WTC11 (cell line): Measurements from ENCODE around the gene HYOU1. TPM values are rescaled to one million over a fixed set of nuclear protein-coding genes. Genes with fewer than 3 reads are reported as not detected.

Experiments
- ATAC-seq: fragments of 200-7000 bp; cut with Tn5 transposase; 2 replicates; pipeline ENCODE4 v1.10.0; 2021; ENCODE audit warnings: mild to moderate bottlenecking, moderate library complexity
- CTCF ChIA-PET: fragments of 300-600 bp; sonication (Branson Sonifier 250); formaldehyde crosslinking; loops from one replicate; lab custom pipeline; 2021; ENCODE audit warnings: antibody characterized with exemption; lab: Charles Lee
- POLR2A ChIA-PET: fragments of 350-600 bp; sonication (Branson Sonifier 250); formaldehyde crosslinking; loops from one replicate; lab custom pipeline; 2021; ENCODE audit warnings: antibody characterized with exemption; lab: Charles Lee
- DNase-seq: peaks from one replicate; pipeline ENCODE4 v3.0.0; 2021; ENCODE audit warnings: low spot score
- H3K27ac Mint-ChIP-seq: 2 replicates; pipeline ENCODE4 v1.8.0; 2021; ENCODE audit warnings: mixed read lengths
- H3K27me3 Mint-ChIP-seq: 2 replicates; pipeline ENCODE4 v1.8.0; 2021; ENCODE audit warnings: low read depth, mild to moderate bottlenecking, moderate library complexity, mixed read lengths
- H3K36me3 Mint-ChIP-seq: 2 replicates; pipeline ENCODE4 v1.8.0; 2021; ENCODE audit warnings: mixed read lengths
- H3K4me1 Mint-ChIP-seq: 2 replicates; pipeline ENCODE4 v1.8.0; 2022; ENCODE audit warnings: mixed read lengths
- H3K4me3 Mint-ChIP-seq: 2 replicates; pipeline ENCODE4 v1.8.0; 2021; ENCODE audit warnings: mild to moderate bottlenecking, moderate library complexity, mixed read lengths
- H3K9me3 Mint-ChIP-seq: 2 replicates; pipeline ENCODE4 v1.8.0; 2021; ENCODE audit warnings: mixed read lengths
- ATF6 ChIP-seq: sonication (generic); formaldehyde crosslinking; IDR thresholded peaks from 2 replicates; pipeline ENCODE4 v1.8.1; 2023; ENCODE audit warnings: mild to moderate bottlenecking, missing genetic modification reagents
- CBFB ChIP-seq: sonication (generic); formaldehyde crosslinking; IDR thresholded peaks from 2 replicates; pipeline ENCODE4 v1.8.1; 2022; ENCODE audit warnings: mild to moderate bottlenecking, low read depth, missing genetic modification reagents
- CREM ChIP-seq: sonication (generic); formaldehyde crosslinking; IDR thresholded peaks from 2 replicates; pipeline ENCODE4 v1.8.1; 2022; ENCODE audit warnings: mild to moderate bottlenecking, missing genetic modification reagents, moderate library complexity
- E2F1 ChIP-seq: sonication (generic); formaldehyde crosslinking; IDR thresholded peaks from 2 replicates; pipeline ENCODE4 v1.8.0; 2022; ENCODE audit warnings: mild to moderate bottlenecking, missing genetic modification reagents
- E2F5 ChIP-seq: sonication (generic); formaldehyde crosslinking; IDR thresholded peaks from 2 replicates; pipeline ENCODE4 v1.8.1; 2022; ENCODE audit warnings: mild to moderate bottlenecking, moderate library complexity, missing genetic modification reagents
- FOXJ3 ChIP-seq: sonication (generic); formaldehyde crosslinking; IDR thresholded peaks from 2 replicates; pipeline ENCODE4 v1.9.0; 2021; ENCODE audit warnings: missing genetic modification reagents, mild to moderate bottlenecking, borderline replicate concordance
- FOXK1 ChIP-seq: sonication (generic); formaldehyde crosslinking; IDR thresholded peaks from 2 replicates; pipeline ENCODE4 v1.8.0; 2022; ENCODE audit warnings: mild to moderate bottlenecking, moderate library complexity, missing genetic modification reagents
- HMGXB4 ChIP-seq: sonication (generic); formaldehyde crosslinking; IDR thresholded peaks from 2 replicates; pipeline ENCODE4 v1.8.1; 2023; ENCODE audit warnings: mild to moderate bottlenecking, moderate library complexity, missing genetic modification reagents
- IRF1 ChIP-seq: sonication (generic); formaldehyde crosslinking; IDR thresholded peaks from 2 replicates; pipeline ENCODE4 v1.8.0; 2023; ENCODE audit warnings: missing genetic modification reagents
- MXD4 ChIP-seq: fragments of 250-450 bp; sonication (Bioruptor Pico); IDR thresholded peaks from 2 replicates; pipeline ENCODE4 v1.8.0; 2021; ENCODE audit warnings: mild to moderate bottlenecking, moderate library complexity, borderline replicate concordance
- MYBL2 ChIP-seq: sonication (generic); formaldehyde crosslinking; IDR thresholded peaks from 2 replicates; pipeline ENCODE4 v1.8.1; 2023; ENCODE audit warnings: mild to moderate bottlenecking, moderate library complexity, missing genetic modification reagents
- NFATC4 ChIP-seq: fragments of 250-450 bp; sonication (Bioruptor Pico); IDR thresholded peaks from 2 replicates; pipeline ENCODE4 v1.9.0; 2021; ENCODE audit warnings: mild to moderate bottlenecking
- NFYB ChIP-seq: sonication (generic); formaldehyde crosslinking; conservative IDR thresholded peaks from 2 replicates; pipeline ENCODE4 v1.8.0; 2022; ENCODE audit warnings: low read depth, missing genetic modification reagents
- NR2C2 ChIP-seq: sonication (generic); formaldehyde crosslinking; IDR thresholded peaks from 2 replicates; pipeline ENCODE4 v1.8.0; 2022; ENCODE audit warnings: mild to moderate bottlenecking, missing genetic modification reagents
- NR3C1 ChIP-seq: sonication (generic); formaldehyde crosslinking; conservative IDR thresholded peaks from 2 replicates; pipeline ENCODE4 v1.8.1; 2023; ENCODE audit warnings: low read depth, mild to moderate bottlenecking, missing genetic modification reagents
- RELA ChIP-seq: sonication (generic); formaldehyde crosslinking; IDR thresholded peaks from 2 replicates; pipeline ENCODE4 v1.8.1; 2022; ENCODE audit warnings: missing genetic modification reagents, mild to moderate bottlenecking, borderline replicate concordance
- RORB ChIP-seq: fragments of 250-450 bp; sonication (Bioruptor Pico); IDR thresholded peaks from 2 replicates; pipeline ENCODE4 v1.9.0; 2021; ENCODE audit warnings: mild to moderate bottlenecking
- ZMAT4 ChIP-seq: fragments of 250-450 bp; sonication (Bioruptor Pico); IDR thresholded peaks from 2 replicates; pipeline ENCODE4 v1.9.0; 2021; ENCODE audit warnings: mild to moderate bottlenecking
- ZNF138 ChIP-seq: sonication (generic); formaldehyde crosslinking; conservative IDR thresholded peaks from 2 replicates; pipeline ENCODE4 v1.8.1; 2022; ENCODE audit warnings: mild to moderate bottlenecking, moderate library complexity, missing genetic modification reagents
- ZNF263 ChIP-seq: sonication (generic); formaldehyde crosslinking; IDR thresholded peaks from 2 replicates; pipeline ENCODE4 v1.8.1; 2022; ENCODE audit warnings: low read depth, mild to moderate bottlenecking, moderate library complexity, missing genetic modification reagents
- total RNA-seq: library from RNA; stranded (reverse); gene quantifications from 3 replicates; pipeline ENCODE4 v1.2.3, GENCODE V29; 2021

HYOU1 gene
- total RNA-seq, 1 experiment from 2014 or later = 276 TPM

GRCh38 chr11:119100994-119101758, 44.2 kb upstream of the HYOU1 start:
- Mint-ChIP-seq H3K9me3 (no peaks in the 10 kb centered on the region), H3K27ac (peak overlapping the region; percentile 100), H3K4me3 (peak overlapping the region; percentile 92), H3K27me3 (no peaks in the 10 kb centered on the region; the same call in 1 of the 2 replicates), H3K36me3 (peaks cover 27% of the 10 kb centered on the region), H3K4me1 (peaks cover 30% of the 10 kb centered on the region)
- peak; percentile 61 for DNase-seq
- TF ChIP-seq FOXK1 (CRISPR knock-in tag) (peak; percentile 51; the same call in 1 of the 2 replicates), MXD4 (no peak), IRF1 (CRISPR knock-in tag) (0 out of 2 replicates have a peak, but pooled peaks have one; percentile 23), E2F5 (CRISPR knock-in tag) (0 out of 2 replicates have a peak, but pooled peaks have one; percentile 38)
- ATAC-seq = peak; percentile 43
- POLR2A ChIA-PET = interaction anchor here (0.6 to 1.9 kb wide), 12 partner anchors 9 to 309 kb away, joined by 3 to 19 read pairs (median 3); partner anchors contain the start of genes HMBS, HYOU1, RPS25 and TRAPPC4
- CTCF ChIA-PET = interaction anchor here (0.6 to 1.9 kb wide), 17 partner anchors 9 to 239 kb away, joined by 3 to 15 read pairs (median 6); partner anchors contain the start of genes ABCG4, CBL, HINFP and HMBS

GRCh38 chr11:119100246-119100970, 43.4 kb upstream of the HYOU1 start:
- DNase-seq (no peak), ATAC-seq (no peak)
- POLR2A ChIA-PET = no interaction called here
- TF ChIP-seq ZMAT4 (CRISPR knock-in tag) = no peak
- TF ChIP-seq MXD4 = no peak
- TF ChIP-seq E2F1 = no peak
- no peak for TF ChIP-seq CREM
- no peak for TF ChIP-seq MYBL2
- no peak for TF ChIP-seq NFYB (CRISPR knock-in tag)
- no peak; the same call in 1 of the 2 replicates for TF ChIP-seq FOXK1 (CRISPR knock-in tag)
- no peak for TF ChIP-seq ATF6 (CRISPR knock-in tag)
- no peak for TF ChIP-seq FOXJ3 (CRISPR knock-in tag)
- no peak for TF ChIP-seq IRF1 (CRISPR knock-in tag)
- TF ChIP-seq RELA = no peak
- no peak for TF ChIP-seq RORB
- TF ChIP-seq ZNF138 (CRISPR knock-in tag) = no peak
- TF ChIP-seq NFATC4 (CRISPR knock-in tag) = no peak
- TF ChIP-seq NR2C2 = no peak
- no peak for TF ChIP-seq NR3C1 (CRISPR knock-in tag)
- TF ChIP-seq CBFB = no peak
- no peak for TF ChIP-seq HMGXB4
- TF ChIP-seq ZNF263 (CRISPR knock-in tag) = no peak
- CTCF ChIA-PET = interaction anchor here (0.6 kb wide), 2 partner anchors 15 to 44 kb away, joined by 3 read pairs; no protein-coding TSS in a partner anchor
- Mint-ChIP-seq H3K4me1 (peaks cover 27% of the 10 kb centered on the region), H3K36me3 (peaks cover 27% of the 10 kb centered on the region), H3K27me3 (no peaks in the 10 kb centered on the region), H3K4me3 (peak overlapping the region; percentile 92), H3K9me3 (no peaks in the 10 kb centered on the region), H3K27ac (peak overlapping the region; percentile 87)
